PC-3 (cell line): Measurements from ENCODE around the gene HACD3. TPM values are rescaled to one million over a fixed set of nuclear protein-coding genes. Genes with fewer than 3 reads are reported as not detected.
"Not testable (repeated sequence)": the region's sequence is repeated elsewhere in the genome, so short reads cannot be mapped to it uniquely, and the experiment has no call there.

Experiments
- ATAC-seq: fragments of 200-7000 bp; cut with Tn5 transposase; 2 replicates; pipeline ENCODE4 v1.9.1; 2020; ENCODE audit warnings: mild to moderate bottlenecking, moderate library complexity
- BruUV-seq: library from RNA; stranded (reverse); fragments of 400-500 nt; replicated peaks from 2 replicates; lab custom pipeline; 2021; lab: Mats Ljungman, UMichigan
- CTCF ChIA-PET: fragments of 300-600 bp; sonication (Branson Sonifier 250); formaldehyde crosslinking; loops from one replicate; lab custom pipeline; 2022; ENCODE audit warnings: antibody characterized with exemption; lab: Charles Lee
- POLR2A ChIA-PET: fragments of 300-600 bp; sonication (Branson Sonifier 250); formaldehyde crosslinking; loops from one replicate; lab custom pipeline; 2022; ENCODE audit warnings: antibody characterized with exemption; ENCODE audit not compliant: unreplicated experiment; lab: Charles Lee
- DNase-seq: peaks from one replicate; pipeline ENCODE4 v3.0.0-alpha.2; 2015
- H2AFZ ChIP-seq: fragments of 300-600 bp; sonication (generic); 2 replicates; pipeline ENCODE4 v1.6.0; 2016; ENCODE audit warnings: antibody characterized with exemption, low read length
- H3F3A ChIP-seq: fragments of 300-600 bp; sonication (generic); one replicate; pipeline ENCODE4 v1.6.0; 2017; ENCODE audit warnings: antibody characterized with exemption, low read length, control low read depth, mild to moderate bottlenecking; ENCODE audit not compliant: unreplicated experiment
- H3K27ac ChIP-seq: fragments of 300-600 bp; sonication (generic); 2 replicates; pipeline ENCODE4 v1.5.1; 2016; ENCODE audit warnings: mild to moderate bottlenecking, low read length
- H3K27me3 ChIP-seq: fragments of 300-600 bp; sonication (generic); 2 replicates; pipeline ENCODE4 v1.6.1; 2016; ENCODE audit warnings: low read length, mixed read lengths
- H3K36me3 ChIP-seq: fragments of 300-600 bp; sonication (generic); 2 replicates; pipeline ENCODE4 v1.6.1; 2016; ENCODE audit warnings: low read depth, mixed run types, low read length, mixed read lengths
- H3K4me1 ChIP-seq: fragments of 300-600 bp; sonication (generic); 2 replicates; pipeline ENCODE4 v1.5.1; 2016; ENCODE audit warnings: low read length; ENCODE audit not compliant: insufficient read depth
- H3K4me2 ChIP-seq: fragments of 300-600 bp; sonication (generic); 2 replicates; pipeline ENCODE4 v1.6.0; 2016; ENCODE audit warnings: low read length
- H3K4me3 ChIP-seq: fragments of 300-600 bp; sonication (generic); 2 replicates; pipeline ENCODE4 v1.5.1; 2016; ENCODE audit warnings: mild to moderate bottlenecking, low read length, mixed read lengths
- H3K79me2 ChIP-seq: fragments of 300-600 bp; sonication (generic); 2 replicates; pipeline ENCODE4 v1.6.1; 2017; ENCODE audit warnings: low read length, mixed read lengths
- H3K9ac ChIP-seq: fragments of 300-600 bp; sonication (generic); 2 replicates; pipeline ENCODE4 v1.6.0; 2016; ENCODE audit warnings: mild to moderate bottlenecking, low read length
- H3K9me2 ChIP-seq: fragments of 300-600 bp; sonication (generic); replicated peaks from 2 replicates; pipeline ENCODE4 v1.6.1; 2016; ENCODE audit warnings: mixed run types, low read length, mixed read lengths
- H3K9me3 ChIP-seq: fragments of 300-600 bp; sonication (generic); 2 replicates; pipeline ENCODE4 v1.6.1; 2016; ENCODE audit warnings: low read length, mixed read lengths
- H4K20me1 ChIP-seq: fragments of 300-600 bp; sonication (generic); 2 replicates; pipeline ENCODE4 v1.6.1; 2016; ENCODE audit warnings: low read length, mixed read lengths
- EZH2 ChIP-seq: fragments of 300-600 bp; sonication (generic); IDR thresholded peaks from one replicate; pipeline ENCODE4 v1.6.1; 2017; ENCODE audit warnings: antibody characterized with exemption, mild to moderate bottlenecking, low read length; ENCODE audit not compliant: unreplicated experiment
- EZH2phosphoT487 ChIP-seq: fragments of 300-600 bp; sonication (generic); IDR thresholded peaks from 2 replicates; pipeline ENCODE4 v1.6.1; 2018; ENCODE audit warnings: mild to moderate bottlenecking, antibody characterized with exemption, low read length, borderline replicate concordance
- intact Hi-C: fragments of 100-400 bp; cut with micrococcal nuclease; formaldehyde crosslinking; loops from 2 replicates; pipeline ENCODE4 v1.9.0; 2023
- total RNA-seq: library from RNA; depleted of rRNA; stranded (reverse); fragments of >200 nt; gene quantifications from 2 replicates; pipeline ENCODE4 v1.2.3, GENCODE V29; 2014
- TF ChIP-seq, protein P1 (sequence below): fragments of 300-600 bp; sonication (generic); conservative IDR thresholded peaks from 2 replicates; pipeline ENCODE4 v1.5.1; 2017; ENCODE audit warnings: antibody characterized with exemption, low read depth, mild to moderate bottlenecking, low read length

HACD3 gene
- total RNA-seq, 1 experiment from 2014 or later = 64.9 TPM

GRCh38 chr15:65612949-65613744, 82.9 kb downstream of the HACD3 start:
- Histone ChIP-seq H3K79me2 (peaks cover 26% of the 10 kb centered on the region), H3K4me1 (peaks cover 16% of the 10 kb centered on the region), H3K4me2 (no peak overlapping the region), H3F3A (no peaks in the 10 kb centered on the region), H3K4me3 (no peak overlapping the region), H3K27me3 (no peaks in the 10 kb centered on the region), H4K20me1 (no peaks in the 10 kb centered on the region), H3K9me3 (no peaks in the 10 kb centered on the region), H3K27ac (no peak overlapping the region), H3K9me2 (no peaks in the 10 kb centered on the region), H3K9ac (no peak overlapping the region), H2AFZ (no peak overlapping the region), H3K36me3 (no peaks in the 10 kb centered on the region)
- ATAC-seq (no peak), DNase-seq (no peak)
- ChIA-PET POLR2A (no interaction called here), CTCF (no interaction called here)
- no TSS peak for BruUV-seq
- intact Hi-C loops = no loop called here
- TF ChIP-seq EZH2phosphoT487 (no peak), EZH2 (no peak)
- TF ChIP-seq, protein P1, sequence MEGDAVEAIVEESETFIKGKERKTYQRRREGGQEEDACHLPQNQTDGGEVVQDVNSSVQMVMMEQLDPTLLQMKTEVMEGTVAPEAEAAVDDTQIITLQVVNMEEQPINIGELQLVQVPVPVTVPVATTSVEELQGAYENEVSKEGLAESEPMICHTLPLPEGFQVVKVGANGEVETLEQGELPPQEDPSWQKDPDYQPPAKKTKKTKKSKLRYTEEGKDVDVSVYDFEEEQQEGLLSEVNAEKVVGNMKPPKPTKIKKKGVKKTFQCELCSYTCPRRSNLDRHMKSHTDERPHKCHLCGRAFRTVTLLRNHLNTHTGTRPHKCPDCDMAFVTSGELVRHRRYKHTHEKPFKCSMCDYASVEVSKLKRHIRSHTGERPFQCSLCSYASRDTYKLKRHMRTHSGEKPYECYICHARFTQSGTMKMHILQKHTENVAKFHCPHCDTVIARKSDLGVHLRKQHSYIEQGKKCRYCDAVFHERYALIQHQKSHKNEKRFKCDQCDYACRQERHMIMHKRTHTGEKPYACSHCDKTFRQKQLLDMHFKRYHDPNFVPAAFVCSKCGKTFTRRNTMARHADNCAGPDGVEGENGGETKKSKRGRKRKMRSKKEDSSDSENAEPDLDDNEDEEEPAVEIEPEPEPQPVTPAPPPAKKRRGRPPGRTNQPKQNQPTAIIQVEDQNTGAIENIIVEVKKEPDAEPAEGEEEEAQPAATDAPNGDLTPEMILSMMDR = no peak

- H3K4me3 ChIP-seq, BruUV-seq, H3K4me2 ChIP-seq, H3K9me3 ChIP-seq, H2AFZ ChIP-seq, H3K27ac ChIP-seq, H4K20me1 ChIP-seq, DNase-seq, H3K9me2 ChIP-seq, H3K4me1 ChIP-seq, H3K36me3 ChIP-seq, CTCF ChIA-PET, intact Hi-C loops, H3F3A ChIP-seq, POLR2A ChIA-PET, H3K79me2 ChIP-seq, H3K9ac ChIP-seq, H3K27me3 ChIP-seq, ATAC-seq: not testable (repeated sequence)
Measured at GRCh38 chr15:65615887-65616286, 85.6 kb downstream of the HACD3 start.

GRCh38 chr15:65618560-65619109, 88.4 kb downstream of the HACD3 start:
- BruUV-seq = no TSS peak
- Histone ChIP-seq H3K9ac (no peak overlapping the region), H3K79me2 (no peaks in the 10 kb centered on the region), H3F3A (no peaks in the 10 kb centered on the region), H3K36me3 (no peaks in the 10 kb centered on the region), H3K9me3 (no peaks in the 10 kb centered on the region), H3K27me3 (no peaks in the 10 kb centered on the region), H3K4me2 (no peak overlapping the region), H4K20me1 (no peaks in the 10 kb centered on the region), H2AFZ (no peak overlapping the region), H3K4me3 (no peak overlapping the region), H3K4me1 (no peaks in the 10 kb centered on the region), H3K27ac (no peak overlapping the region), H3K9me2 (no peaks in the 10 kb centered on the region)
- CTCF ChIA-PET = no interaction called here
- no peak for TF ChIP-seq EZH2
- TF ChIP-seq EZH2phosphoT487 = no peak
- TF ChIP-seq, protein P1 = no peak
- POLR2A ChIA-PET = no interaction called here
- ATAC-seq = no peak
- intact Hi-C loops = no loop called here
- no peak for DNase-seq
